ENCODE data around the gene TCIRG1. TPM values are rescaled to one million over a fixed set of nuclear protein-coding genes. Genes with fewer than 3 reads are reported as not detected.

TCIRG1 gene
- total RNA-seq, 4 donors from 2014 or later = 61.6 to 124 (median 81.4) TPM

DNA sequence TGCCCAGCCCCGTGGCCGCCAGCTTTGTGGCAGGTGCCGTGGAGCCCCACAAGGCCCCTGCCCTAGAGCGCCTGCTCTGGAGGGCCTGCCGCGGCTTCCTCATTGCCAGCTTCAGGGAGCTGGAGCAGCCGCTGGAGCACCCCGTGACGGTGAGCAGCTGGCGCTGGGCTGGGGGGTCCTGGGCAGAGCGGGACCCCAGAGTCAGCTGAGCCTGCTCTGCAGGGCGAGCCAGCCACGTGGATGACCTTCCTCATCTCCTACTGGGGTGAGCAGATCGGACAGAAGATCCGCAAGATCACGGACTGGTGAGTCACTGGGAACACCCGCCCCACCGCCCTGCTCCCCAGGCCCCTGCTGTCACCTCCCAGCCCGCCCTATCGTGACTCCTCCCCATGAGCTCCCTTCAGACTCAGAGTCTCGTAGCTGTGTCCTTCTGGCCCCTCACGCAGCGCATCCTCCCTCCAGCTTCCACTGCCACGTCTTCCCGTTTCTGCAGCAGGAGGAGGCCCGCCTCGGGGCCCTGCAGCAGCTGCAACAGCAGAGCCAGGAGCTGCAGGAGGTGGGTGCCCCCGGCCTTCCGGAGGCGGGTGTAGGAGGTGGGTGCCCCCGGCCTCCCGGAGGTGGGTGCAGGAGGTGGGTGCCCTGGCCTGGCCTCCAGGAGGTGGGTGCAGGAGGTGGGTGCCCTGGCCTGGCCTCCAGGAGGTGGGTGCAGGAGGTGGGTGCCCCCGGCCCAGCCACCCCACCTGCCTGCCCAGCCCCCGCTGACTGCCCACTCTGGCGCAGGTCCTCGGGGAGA, 4.7 kb downstream of the TCIRG1 start:
- intact Hi-C loops (cut with DNase I) = no loop called here
- peaks cover 35 to 67% (median 61%) of the 10 kb centered on the region in 4 donors for H3K36me3 ChIP-seq
- TF ChIP-seq POLR2A (IDR thresholded peaks at IDR 0.05; ENCODE audit: low read depth) = no peak
- TF ChIP-seq EP300 (IDR thresholded peaks at IDR 0.05) = no peak
- TF ChIP-seq CTCF (IDR thresholded peaks at IDR 0.05) = no peak
- TF ChIP-seq POLR2AphosphoS5 (IDR thresholded peaks at IDR 0.05) = peak in 1 of 2 donors; percentile 8
- peaks cover 16 to 56% (median 51%) of the 10 kb centered on the region in 4 donors for H3K4me1 ChIP-seq
- H3K9me3 ChIP-seq = no peaks in the 10 kb centered on the region
- peak overlapping the region; percentile 25 to 89 (median 48) for H3K27ac ChIP-seq (replicated peaks in 1 of 4)
- WGBS = 71% methylated on average over 12 of the region's 36 CpGs
- H3K4me3 ChIP-seq = no peak overlapping the region
- no peaks in the 10 kb centered on the region for H3K27me3 ChIP-seq
- DNase-seq (ENCODE audit: extremely low spot score) = no peak

- no peak overlapping the region for H3K27ac ChIP-seq (replicated peaks in 1 of 4)
- no peaks in the 10 kb centered on the region for H3K27me3 ChIP-seq
- no peak overlapping the region for H3K4me3 ChIP-seq
- peaks cover 14 to 49% (median 45%) of the 10 kb centered on the region in 4 donors for H3K4me1 ChIP-seq
- peaks cover 42 to 75% (median 69%) of the 10 kb centered on the region in 4 donors for H3K36me3 ChIP-seq
- WGBS = 83% methylated on average over 19 of the region's 24 CpGs
- DNase-seq (ENCODE audit: extremely low spot score) = no peak
- H3K9me3 ChIP-seq = no peaks in the 10 kb centered on the region
- TF ChIP-seq POLR2AphosphoS5 (IDR thresholded peaks at IDR 0.05) (no peak), POLR2A (IDR thresholded peaks at IDR 0.05; ENCODE audit: low read depth) (no peak), CTCF (IDR thresholded peaks at IDR 0.05) (no peak), EP300 (IDR thresholded peaks at IDR 0.05) (no peak)
- intact Hi-C loops (cut with DNase I) = no loop called here
Observed at GRCh38 chr11:68044145-68044813, 5.5 kb downstream of the TCIRG1 start.

- peaks cover 10 to 43% (median 39%) of the 10 kb centered on the region in 4 donors for H3K4me1 ChIP-seq
- no peak overlapping the region for H3K4me3 ChIP-seq
- no peaks in the 10 kb centered on the region for H3K27me3 ChIP-seq
- 94% methylated on average over 13 of the region's 18 CpGs for WGBS
- H3K36me3 ChIP-seq = peaks cover 49 to 81% (median 75%) of the 10 kb centered on the region in 4 donors
- TF ChIP-seq CTCF (IDR thresholded peaks at IDR 0.05) = no peak
- TF ChIP-seq POLR2A (IDR thresholded peaks at IDR 0.05; ENCODE audit: low read depth) = no peak
- TF ChIP-seq POLR2AphosphoS5 (IDR thresholded peaks at IDR 0.05) = no peak
- TF ChIP-seq EP300 (IDR thresholded peaks at IDR 0.05) = no peak
- H3K27ac ChIP-seq (replicated peaks in 1 of 4) = no peak overlapping the region
- no peaks in the 10 kb centered on the region for H3K9me3 ChIP-seq
- intact Hi-C loops (cut with DNase I) = no loop called here
- no peak for DNase-seq (ENCODE audit: extremely low spot score)
Observed at GRCh38 chr11:68044898-68045351, 6.1 kb downstream of the TCIRG1 start.

DNA sequence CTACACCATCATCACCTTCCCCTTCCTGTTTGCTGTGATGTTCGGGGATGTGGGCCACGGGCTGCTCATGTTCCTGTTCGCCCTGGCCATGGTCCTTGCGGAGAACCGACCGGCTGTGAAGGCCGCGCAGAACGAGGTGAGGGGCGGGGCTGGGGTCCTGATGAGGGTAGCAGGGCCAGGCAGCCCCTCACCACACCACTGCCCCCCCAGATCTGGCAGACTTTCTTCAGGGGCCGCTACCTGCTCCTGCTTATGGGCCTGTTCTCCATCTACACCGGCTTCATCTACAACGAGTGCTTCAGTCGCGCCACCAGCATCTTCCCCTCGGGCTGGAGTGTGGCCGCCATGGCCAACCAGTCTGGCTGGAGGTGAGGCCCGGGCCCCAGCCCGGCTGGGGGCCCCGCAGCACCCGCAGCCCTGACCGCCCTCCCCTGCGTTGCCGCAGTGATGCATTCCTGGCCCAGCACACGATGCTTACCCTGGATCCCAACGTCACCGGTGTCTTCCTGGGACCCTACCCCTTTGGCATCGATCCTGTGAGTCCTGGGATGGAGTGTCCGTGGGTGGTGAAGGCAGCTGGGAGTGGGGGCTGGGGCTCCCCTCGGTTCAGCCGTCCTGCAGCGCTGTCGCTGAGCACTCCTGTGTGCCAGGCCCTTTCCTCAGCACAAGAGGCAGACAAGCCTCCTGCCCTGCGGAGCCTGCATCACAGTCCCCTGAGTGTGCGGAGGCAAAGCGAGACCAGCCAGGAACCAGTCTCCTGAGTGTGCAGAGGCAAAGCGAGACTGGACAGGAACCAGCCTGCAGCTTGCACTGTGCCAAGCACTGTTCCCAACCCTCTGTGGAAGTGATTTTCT, 8.8 kb downstream of the TCIRG1 start:
- peaks cover 59 to 97% (median 87%) of the 10 kb centered on the region in 4 donors for H3K36me3 ChIP-seq
- 90% methylated on average over 28 of the region's 37 CpGs for WGBS

More for the DNA sequence above, 8.8 kb downstream of the TCIRG1 start:
- intact Hi-C loops (cut with DNase I) = no loop called here
- Histone ChIP-seq H3K27me3 (no peaks in the 10 kb centered on the region), H3K4me1 (peaks cover 0 to 23% (median 20%) of the 10 kb centered on the region in 4 donors), H3K9me3 (no peaks in the 10 kb centered on the region), H3K27ac (replicated peaks in 1 of 4) (no peak overlapping the region), H3K4me3 (no peak overlapping the region)
- no peak for DNase-seq (ENCODE audit: extremely low spot score)
- no peak for TF ChIP-seq CTCF (IDR thresholded peaks at IDR 0.05)
- TF ChIP-seq POLR2AphosphoS5 (IDR thresholded peaks at IDR 0.05) = no peak
- TF ChIP-seq EP300 (IDR thresholded peaks at IDR 0.05) = no peak
- TF ChIP-seq POLR2A (IDR thresholded peaks at IDR 0.05; ENCODE audit: low read depth) = no peak
